Lung (tissue), 12 donors: ENCODE results near the gene PRMT7. TPM values are rescaled to one million over a fixed set of nuclear protein-coding genes. Genes with fewer than 3 reads are reported as not detected.

Source experiments
- ATAC-seq: fragments of 200-7000 bp; cut with Tn5 transposase; one replicate; pipeline ENCODE4 v1.9.1; 2020; ENCODE audit warnings: moderate number of reproducible peaks; ENCODE audit not compliant: insufficient read depth, low FRiP score
- DNase-seq, 3 donors: peaks; one replicate each; pipeline ENCODE4 v3.0.0-alpha.2; 2013 to 2017
- H3K27ac ChIP-seq, 2 donors: one replicate each; pipeline ENCODE4 v1.5.1; 2013; ENCODE audit warnings: mild to moderate bottlenecking in 2 of 2, moderate library complexity in 2 of 2, control low read depth in 1 of 2, inconsistent platforms in 1 of 2, low read depth in 1 of 2, low read length in 1 of 2
- H3K27me3 ChIP-seq, 3 donors: one replicate each; pipeline ENCODE4 v1.5.1; 2013; ENCODE audit warnings: low read length in 2 of 3; ENCODE audit not compliant: control insufficient read depth in 3 of 3, insufficient read depth in 3 of 3
- H3K36me3 ChIP-seq, 4 donors: one replicate each; pipeline ENCODE4 v1.5.1; 2013; ENCODE audit warnings: low read length in 4 of 4, mild to moderate bottlenecking in 1 of 4, moderate library complexity in 1 of 4; ENCODE audit not compliant: control insufficient read depth in 4 of 4, insufficient read depth in 4 of 4
- H3K4me1 ChIP-seq, 5 donors: one replicate each; pipeline ENCODE4 v1.5.1; 2013; ENCODE audit warnings: low read length in 5 of 5, mild to moderate bottlenecking in 2 of 5, moderate library complexity in 1 of 5; ENCODE audit not compliant: control insufficient read depth in 5 of 5, insufficient read depth in 5 of 5
- H3K4me3 ChIP-seq: one replicate; pipeline ENCODE4 v1.5.1; 2013; ENCODE audit warnings: mild to moderate bottlenecking, control low read depth, moderate library complexity
- H3K9ac ChIP-seq, 2 donors: one replicate each; pipeline ENCODE4 v1.5.1; 2013; ENCODE audit warnings: low read length in 2 of 2, control low read depth in 1 of 2; ENCODE audit not compliant: insufficient read depth in 1 of 2
- H3K9me3 ChIP-seq, 4 donors: one replicate each; pipeline ENCODE4 v1.5.1; 2013; ENCODE audit warnings: low read length in 3 of 4, mild to moderate bottlenecking in 1 of 4, moderate library complexity in 1 of 4; ENCODE audit not compliant: control insufficient read depth in 4 of 4, insufficient read depth in 3 of 4
- WGBS, 2 donors: extraction: QIAGEN DNeasy Blood & Tissue Kit; methylation state at CpG; one replicate each; pipeline ENCODE4 v1.1.7; 2013; 5-methylcytosine and 5-hydroxymethylcytosine counted together
- polyA plus RNA-seq, 2 donors: library from polyadenylated mRNA; stranded (reverse); fragments of 200-250 nt; gene quantifications; one replicate each; pipeline ENCODE4 v1.2.1, GENCODE V29; 2013
- total RNA-seq, 2 donors: library from RNA; depleted of rRNA in 1 of 2; stranded (reverse); fragments of >200 nt in 1 of 2; gene quantifications; one replicate each; pipeline ENCODE4 v1.2.1, GENCODE V29; 2014 to 2021
- TF ChIP-seq, protein P1 (sequence below): IDR thresholded peaks from 2 replicates; pipeline ENCODE4 v1.5.1; 2012; ENCODE audit warnings: mild to moderate bottlenecking; ENCODE audit errors: control extremely low read depth, extremely low read depth
- donor health status: control.
- donor health status: control.
- donor health status: Bipolar disorder and iron deficiency.
- donor health status: healthy.
- donor health status: DM: yes; HTN: yes; CAD: no.

Gene PRMT7
- total and polyA plus RNA-seq, 4 donors, result 20.3 to 55.5 (median 38.4) TPM

DNA sequence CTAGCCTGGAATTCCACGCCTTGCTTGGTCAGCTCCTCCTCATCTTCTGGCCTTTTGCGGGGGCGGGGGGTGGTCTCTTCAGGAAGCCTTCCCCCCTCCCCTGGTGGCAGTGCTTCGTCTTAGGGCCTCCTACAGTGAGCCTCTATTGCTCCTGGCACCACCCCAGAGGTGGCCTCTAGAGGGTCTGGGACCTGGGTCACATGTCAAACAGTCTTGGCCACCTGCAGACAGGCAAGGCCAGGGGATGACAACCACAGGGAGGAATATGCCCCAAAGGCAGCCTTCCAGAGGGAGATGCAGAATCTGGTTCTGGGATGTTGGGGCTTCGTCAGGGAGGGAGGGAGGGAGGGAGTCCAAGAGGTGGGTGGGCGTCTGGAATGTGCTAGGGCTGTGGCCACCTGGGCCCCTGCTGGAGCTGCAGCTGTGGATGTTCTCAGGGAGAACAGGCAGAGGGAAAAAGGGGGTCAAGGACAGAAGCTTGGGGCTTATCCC lies 86.9 kb downstream of the PRMT7 start:
- Histone ChIP-seq H3K36me3 (no peaks in the 10 kb centered on the region), H3K9ac (no peak overlapping the region), H3K4me3 (no peak overlapping the region), H3K9me3 (no peaks in the 10 kb centered on the region), H3K27me3 (no peaks in the 10 kb centered on the region), H3K4me1 (no peaks in the 10 kb centered on the region), H3K27ac (no peak overlapping the region)
- no peak for ATAC-seq
- WGBS, 2 donors, result 80 to 87% methylated on average over 6 of the region's 6 CpGs
- TF ChIP-seq, protein P1, sequence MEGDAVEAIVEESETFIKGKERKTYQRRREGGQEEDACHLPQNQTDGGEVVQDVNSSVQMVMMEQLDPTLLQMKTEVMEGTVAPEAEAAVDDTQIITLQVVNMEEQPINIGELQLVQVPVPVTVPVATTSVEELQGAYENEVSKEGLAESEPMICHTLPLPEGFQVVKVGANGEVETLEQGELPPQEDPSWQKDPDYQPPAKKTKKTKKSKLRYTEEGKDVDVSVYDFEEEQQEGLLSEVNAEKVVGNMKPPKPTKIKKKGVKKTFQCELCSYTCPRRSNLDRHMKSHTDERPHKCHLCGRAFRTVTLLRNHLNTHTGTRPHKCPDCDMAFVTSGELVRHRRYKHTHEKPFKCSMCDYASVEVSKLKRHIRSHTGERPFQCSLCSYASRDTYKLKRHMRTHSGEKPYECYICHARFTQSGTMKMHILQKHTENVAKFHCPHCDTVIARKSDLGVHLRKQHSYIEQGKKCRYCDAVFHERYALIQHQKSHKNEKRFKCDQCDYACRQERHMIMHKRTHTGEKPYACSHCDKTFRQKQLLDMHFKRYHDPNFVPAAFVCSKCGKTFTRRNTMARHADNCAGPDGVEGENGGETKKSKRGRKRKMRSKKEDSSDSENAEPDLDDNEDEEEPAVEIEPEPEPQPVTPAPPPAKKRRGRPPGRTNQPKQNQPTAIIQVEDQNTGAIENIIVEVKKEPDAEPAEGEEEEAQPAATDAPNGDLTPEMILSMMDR, result no peak
- no peak for DNase-seq

DNA sequence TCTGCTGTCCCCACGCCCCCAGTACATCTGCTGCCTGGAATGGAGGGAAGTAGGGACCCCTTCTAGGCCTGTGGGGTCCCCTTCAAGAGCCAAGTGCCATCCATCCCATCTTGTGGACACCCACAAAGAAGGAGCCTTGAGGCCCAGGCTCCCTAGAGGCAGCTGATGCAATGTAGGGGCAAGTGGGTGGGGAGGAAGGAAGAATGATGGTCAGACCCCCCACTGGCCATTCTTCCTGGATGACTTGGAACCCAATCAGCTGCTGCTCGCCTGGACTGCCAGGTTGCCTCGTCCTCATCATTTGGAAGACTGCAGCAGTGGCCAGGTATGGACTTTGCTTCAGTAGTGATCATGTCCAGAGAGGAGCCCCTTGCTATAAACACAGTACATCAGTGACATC lies 88.6 kb downstream of the PRMT7 start:
- no peaks in the 10 kb centered on the region for H3K4me1 ChIP-seq
- H3K9me3 ChIP-seq, result no peaks in the 10 kb centered on the region
- no peak for ATAC-seq
- H3K27ac ChIP-seq, result no peak overlapping the region
- TF ChIP-seq, protein P1, result no peak
- no peak overlapping the region for H3K9ac ChIP-seq
- H3K27me3 ChIP-seq, result no peaks in the 10 kb centered on the region
- WGBS, 2 donors, result 92 to 94% methylated on average over 3 of the region's 3 CpGs
- DNase-seq, result no peak
- H3K36me3 ChIP-seq, result no peaks in the 10 kb centered on the region
- H3K4me3 ChIP-seq, result no peak overlapping the region

DNA sequence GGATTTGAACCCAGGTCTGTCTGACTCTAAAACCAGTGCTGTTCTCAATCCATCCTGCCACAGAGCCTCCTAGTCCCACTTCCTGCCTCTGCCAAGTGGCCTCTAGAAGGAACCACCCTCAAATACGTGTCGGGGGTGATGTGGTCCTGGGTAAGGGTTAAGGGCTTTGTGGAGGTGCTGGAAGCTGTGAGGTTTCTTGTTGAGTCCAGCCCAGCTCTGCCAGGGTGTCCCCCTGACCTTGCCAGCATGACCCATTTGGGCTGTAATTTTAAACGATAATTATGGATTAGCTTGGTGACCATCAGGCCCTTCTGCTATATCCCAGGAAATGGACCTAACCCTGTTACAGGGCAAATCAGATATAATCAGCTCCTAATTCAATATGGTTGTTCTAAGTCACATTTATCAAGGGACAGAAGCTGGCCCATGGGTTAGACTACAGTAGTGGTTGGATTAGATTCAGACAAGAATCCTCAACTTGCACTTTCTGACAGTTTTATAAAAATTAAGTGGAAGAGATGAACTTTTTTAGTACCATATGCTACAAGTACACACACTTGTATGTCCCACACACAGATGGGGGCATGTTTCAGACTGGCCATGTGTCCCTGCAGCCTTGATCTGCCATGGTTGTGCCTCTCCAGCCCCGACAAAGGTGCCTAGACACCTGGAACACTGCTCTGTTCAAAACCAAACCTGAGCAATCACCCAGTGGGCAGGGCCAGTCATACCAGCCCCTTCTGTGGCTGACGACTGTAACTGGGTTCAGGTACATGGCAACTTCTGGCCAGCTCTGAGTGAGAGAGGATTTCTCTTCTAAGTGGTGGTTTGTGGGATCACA lies 89.5 kb downstream of the PRMT7 start:
- no peak overlapping the region for H3K27ac ChIP-seq
- H3K4me1 ChIP-seq, result no peaks in the 10 kb centered on the region
- H3K4me3 ChIP-seq, result no peak overlapping the region
- no peaks in the 10 kb centered on the region for H3K9me3 ChIP-seq
- no peak for ATAC-seq
- no peaks in the 10 kb centered on the region for H3K27me3 ChIP-seq
- TF ChIP-seq, protein P1, result no peak
- H3K9ac ChIP-seq, result no peak overlapping the region
- DNase-seq, result no peak
- no peaks in the 10 kb centered on the region for H3K36me3 ChIP-seq
- WGBS, 2 donors, result 82 to 84% methylated on average over 5 of the region's 5 CpGs
